BLaER1 (cell line): ENCODE data around the gene QRFP.

Experiments used
- H3K27ac ChIP-seq: shearing (Covaris generic); formaldehyde crosslinking; 2 replicates; pipeline ENCODE4 v1.8.1; 2022
- H3K27me3 ChIP-seq: shearing (Covaris generic); formaldehyde crosslinking; 2 replicates; pipeline ENCODE4 v1.8.1; 2022
- H3K36me3 ChIP-seq: shearing (Covaris generic); formaldehyde crosslinking; 2 replicates; pipeline ENCODE4 v1.8.1; 2022
- H3K4me1 ChIP-seq: shearing (Covaris generic); formaldehyde crosslinking; 2 replicates; pipeline ENCODE4 v1.8.1; 2022
- H3K4me2 ChIP-seq: shearing (Covaris generic); formaldehyde crosslinking; 2 replicates; pipeline ENCODE4 v1.8.1; 2022
- H3K4me3 ChIP-seq: shearing (Covaris generic); formaldehyde crosslinking; 2 replicates; pipeline ENCODE4 v1.8.1; 2022
- H3K9ac ChIP-seq: shearing (Covaris generic); formaldehyde crosslinking; 2 replicates; pipeline ENCODE4 v1.8.1; 2022
- H3K9me3 ChIP-seq: shearing (Covaris generic); formaldehyde crosslinking; 2 replicates; pipeline ENCODE4 v1.8.1; 2022
- H4K20me1 ChIP-seq: shearing (Covaris generic); formaldehyde crosslinking; 2 replicates; pipeline ENCODE4 v1.8.1; 2022
- Cebpa-rat ChIP-seq: shearing (Covaris generic); IDR thresholded peaks from 2 replicates; pipeline ENCODE4 v1.8.1; 2022

The QRFP gene

GRCh38 chr9:130905125-130905901 lies 8.7 kb upstream of the QRFP start:
- no peaks in the 10 kb centered on the region for H3K27me3 ChIP-seq
- no peak overlapping the region for H3K27ac ChIP-seq
- no peak for TF ChIP-seq Cebpa-rat
- H3K9ac ChIP-seq, result no peak overlapping the region
- H3K9me3 ChIP-seq, result no peaks in the 10 kb centered on the region
- H3K4me2 ChIP-seq, result no peak overlapping the region; the same call in 1 of the 2 replicates
- no peaks in the 10 kb centered on the region for H4K20me1 ChIP-seq
- no peaks in the 10 kb centered on the region for H3K36me3 ChIP-seq
- no peak overlapping the region for H3K4me3 ChIP-seq
- peaks cover 32% of the 10 kb centered on the region for H3K4me1 ChIP-seq

GRCh38 chr9:130904070-130905044 lies 7.7 kb upstream of the QRFP start:
- Histone ChIP-seq H3K27ac (no peak overlapping the region), H3K4me1 (peaks cover 36% of the 10 kb centered on the region), H3K4me3 (no peak overlapping the region), H3K9me3 (no peaks in the 10 kb centered on the region), H4K20me1 (no peaks in the 10 kb centered on the region), H3K27me3 (no peaks in the 10 kb centered on the region), H3K9ac (no peak overlapping the region), H3K4me2 (no peak overlapping the region), H3K36me3 (no peaks in the 10 kb centered on the region)
- no peak for TF ChIP-seq Cebpa-rat

- Histone ChIP-seq H3K4me2 (no peak overlapping the region), H3K9me3 (no peaks in the 10 kb centered on the region), H3K4me3 (no peak overlapping the region), H4K20me1 (no peaks in the 10 kb centered on the region), H3K27me3 (no peaks in the 10 kb centered on the region), H3K27ac (no peak overlapping the region), H3K36me3 (no peaks in the 10 kb centered on the region), H3K9ac (no peak overlapping the region), H3K4me1 (peaks cover 34% of the 10 kb centered on the region)
- TF ChIP-seq Cebpa-rat, result no peak
Observed at GRCh38 chr9:130903194-130904069, 6.8 kb upstream of the QRFP start.

GRCh38 chr9:130902204-130903185 lies 5.9 kb upstream of the QRFP start:
- no peak for TF ChIP-seq Cebpa-rat
- no peak overlapping the region for H3K9ac ChIP-seq
- H3K4me2 ChIP-seq, result peak overlapping the region; percentile 48
- no peaks in the 10 kb centered on the region for H4K20me1 ChIP-seq
- H3K36me3 ChIP-seq, result no peaks in the 10 kb centered on the region
- H3K27me3 ChIP-seq, result no peaks in the 10 kb centered on the region
- no peak overlapping the region for H3K27ac ChIP-seq
- H3K4me1 ChIP-seq, result peaks cover 35% of the 10 kb centered on the region
- H3K4me3 ChIP-seq, result no peak overlapping the region
- H3K9me3 ChIP-seq, result no peaks in the 10 kb centered on the region

GRCh38 chr9:130901498-130902203 lies 5.0 kb upstream of the QRFP start:
- no peak overlapping the region for H3K9ac ChIP-seq
- H4K20me1 ChIP-seq, result no peaks in the 10 kb centered on the region
- no peaks in the 10 kb centered on the region for H3K36me3 ChIP-seq
- no peaks in the 10 kb centered on the region for H3K9me3 ChIP-seq
- no peak overlapping the region for H3K4me3 ChIP-seq
- no peak overlapping the region for H3K27ac ChIP-seq
- H3K4me1 ChIP-seq, result peaks cover 35% of the 10 kb centered on the region
- no peak for TF ChIP-seq Cebpa-rat
- H3K4me2 ChIP-seq, result peak overlapping the region; percentile 48
- H3K27me3 ChIP-seq, result no peaks in the 10 kb centered on the region

GRCh38 chr9:130900701-130901497 lies 4.3 kb upstream of the QRFP start:
- H3K27ac ChIP-seq, result no peak overlapping the region
- no peak for TF ChIP-seq Cebpa-rat
- H3K36me3 ChIP-seq, result no peaks in the 10 kb centered on the region
- no peaks in the 10 kb centered on the region for H3K27me3 ChIP-seq
- H3K4me2 ChIP-seq, result peak overlapping the region; percentile 48
- H3K4me3 ChIP-seq, result no peak overlapping the region
- no peaks in the 10 kb centered on the region for H3K9me3 ChIP-seq
- H3K4me1 ChIP-seq, result peaks cover 40% of the 10 kb centered on the region
- H3K9ac ChIP-seq, result 0 out of 2 replicates have a peak overlapping the region, but pooled peaks have one; percentile 10
- H4K20me1 ChIP-seq, result peaks cover 3% of the 10 kb centered on the region; the same call in 1 of the 2 replicates

- no peaks in the 10 kb centered on the region for H3K36me3 ChIP-seq
- no peak overlapping the region for H3K27ac ChIP-seq
- no peak overlapping the region for H3K9ac ChIP-seq
- peaks cover 57% of the 10 kb centered on the region for H3K4me1 ChIP-seq
- no peaks in the 10 kb centered on the region for H3K27me3 ChIP-seq
- H3K9me3 ChIP-seq, result no peaks in the 10 kb centered on the region
- H3K4me3 ChIP-seq, result no peak overlapping the region
- H3K4me2 ChIP-seq, result no peak overlapping the region
- no peak for TF ChIP-seq Cebpa-rat
- peaks cover 15% of the 10 kb centered on the region; the same call in 1 of the 2 replicates for H4K20me1 ChIP-seq
Observed at GRCh38 chr9:130899051-130899748, 2.6 kb upstream of the QRFP start.
